Activated gamma-delta T cell treated with Interleukin-2 at 50 U/mL for 16 hours (primary cell): Measurements from ENCODE around the gene PLB1.

Source experiments
- DNase-seq: peaks from one replicate; pipeline ENCODE4 v3.0.0-alpha.2; 2020

The PLB1 gene

GRCh38 chr2:28674713-28675068, 178.8 kb downstream of the PLB1 start:
- DNase-seq = no peak

DNA sequence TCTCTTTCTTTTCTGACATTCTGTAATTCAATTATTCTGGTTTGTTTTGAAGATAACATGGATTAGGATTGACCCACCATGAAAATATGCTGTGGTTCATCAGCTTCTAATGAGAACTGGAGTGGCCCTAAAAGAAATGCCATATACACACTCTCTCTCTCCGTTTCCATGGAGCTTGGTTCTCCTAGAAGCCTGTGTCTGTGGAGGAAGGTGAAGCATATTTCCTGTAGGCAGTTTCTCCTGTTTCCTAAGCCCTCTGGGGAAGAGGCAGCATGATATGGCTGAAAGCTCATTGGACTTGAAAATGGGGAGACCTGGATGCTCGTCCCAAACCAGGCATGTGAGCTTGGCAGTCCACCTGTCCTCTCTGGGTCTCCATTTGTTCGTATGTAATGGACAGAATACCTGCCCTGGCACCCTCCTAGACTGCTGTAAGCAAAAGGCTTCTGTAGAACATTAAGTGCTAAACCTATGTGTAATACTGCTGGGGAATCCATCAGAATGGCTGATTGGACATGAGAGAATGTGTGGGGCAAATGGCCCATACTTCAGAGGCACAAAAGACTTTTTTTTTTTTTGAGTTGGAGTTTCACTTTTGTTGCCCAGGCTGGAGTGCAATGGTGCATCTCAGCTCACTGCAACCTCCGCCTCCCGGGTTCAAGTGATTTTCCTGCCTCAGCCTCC, 180.4 kb downstream of the PLB1 start:
- DNase-seq = no peak

GRCh38 chr2:28678175-28678855, 182.5 kb downstream of the PLB1 start:
- no peak for DNase-seq

GRCh38 chr2:28678944-28679343, 183.1 kb downstream of the PLB1 start:
- DNase-seq = no peak

DNA sequence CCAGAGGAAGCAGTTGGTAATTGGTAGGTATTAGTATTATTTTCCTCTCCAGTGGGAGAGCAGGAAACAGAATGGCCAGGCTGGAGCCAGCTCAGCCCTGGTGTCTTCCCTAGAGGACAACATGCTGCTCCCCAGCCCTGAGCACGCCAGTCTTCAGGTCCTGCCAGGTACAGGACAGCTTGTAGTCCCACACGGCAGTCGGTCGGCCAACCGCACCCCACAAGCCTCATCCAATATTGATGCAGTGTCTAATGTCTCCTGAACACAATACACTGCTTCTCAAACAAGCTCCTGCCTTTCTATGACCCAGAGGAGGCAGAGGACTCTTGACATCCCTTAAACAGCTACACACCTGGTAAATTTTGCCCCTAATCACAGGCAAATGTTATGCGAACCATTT, 184.8 kb downstream of the PLB1 start:
- DNase-seq = no peak

GRCh38 chr2:28681158-28681571, 185.3 kb downstream of the PLB1 start:
- peak; percentile 43 for DNase-seq

DNA sequence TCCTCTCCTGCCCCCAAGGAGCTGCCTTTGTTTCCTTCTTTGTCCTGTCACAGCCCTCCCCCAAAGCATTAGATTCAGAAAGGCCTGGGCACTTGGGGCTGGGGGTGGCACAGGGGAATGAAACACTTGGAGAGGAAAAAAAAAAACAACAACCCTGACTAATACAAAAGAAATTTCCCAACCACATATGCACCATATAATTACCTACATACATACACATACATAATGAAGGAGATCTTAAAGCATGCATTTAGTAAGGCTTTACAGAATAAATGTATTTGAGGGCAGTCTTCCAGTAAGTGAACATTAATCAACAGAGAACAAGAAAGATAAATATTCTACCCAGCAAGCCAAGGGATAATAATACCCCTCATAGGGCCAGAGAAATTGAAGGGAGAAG, 185.7 kb downstream of the PLB1 start:
- DNase-seq = no peak

GRCh38 chr2:28683100-28683706, 187.3 kb downstream of the PLB1 start:
- no peak for DNase-seq

- no peak for DNase-seq
These were observed 188.4 kb downstream of the PLB1 start for GRCh38 chr2:28684142-28684858.

DNA sequence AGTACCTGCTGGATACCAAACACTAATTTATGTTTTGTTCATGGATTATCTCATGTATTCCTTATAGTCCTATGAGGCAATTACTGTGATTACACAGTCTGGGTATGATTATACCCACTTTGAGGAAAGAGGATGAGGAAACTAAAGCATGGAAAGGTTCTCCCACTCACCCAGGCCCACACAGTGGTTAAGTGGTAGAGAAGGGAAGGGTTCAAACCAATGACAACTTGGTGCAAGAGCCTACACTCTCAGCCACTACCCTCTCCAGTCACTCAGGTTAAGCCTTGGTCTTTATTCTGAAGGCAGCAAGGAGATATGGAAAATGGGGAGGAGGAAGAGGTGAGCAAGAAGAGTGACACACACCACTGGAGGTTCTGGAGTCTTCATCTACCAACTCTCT, 191.3 kb downstream of the PLB1 start:
- no peak for DNase-seq

DNA sequence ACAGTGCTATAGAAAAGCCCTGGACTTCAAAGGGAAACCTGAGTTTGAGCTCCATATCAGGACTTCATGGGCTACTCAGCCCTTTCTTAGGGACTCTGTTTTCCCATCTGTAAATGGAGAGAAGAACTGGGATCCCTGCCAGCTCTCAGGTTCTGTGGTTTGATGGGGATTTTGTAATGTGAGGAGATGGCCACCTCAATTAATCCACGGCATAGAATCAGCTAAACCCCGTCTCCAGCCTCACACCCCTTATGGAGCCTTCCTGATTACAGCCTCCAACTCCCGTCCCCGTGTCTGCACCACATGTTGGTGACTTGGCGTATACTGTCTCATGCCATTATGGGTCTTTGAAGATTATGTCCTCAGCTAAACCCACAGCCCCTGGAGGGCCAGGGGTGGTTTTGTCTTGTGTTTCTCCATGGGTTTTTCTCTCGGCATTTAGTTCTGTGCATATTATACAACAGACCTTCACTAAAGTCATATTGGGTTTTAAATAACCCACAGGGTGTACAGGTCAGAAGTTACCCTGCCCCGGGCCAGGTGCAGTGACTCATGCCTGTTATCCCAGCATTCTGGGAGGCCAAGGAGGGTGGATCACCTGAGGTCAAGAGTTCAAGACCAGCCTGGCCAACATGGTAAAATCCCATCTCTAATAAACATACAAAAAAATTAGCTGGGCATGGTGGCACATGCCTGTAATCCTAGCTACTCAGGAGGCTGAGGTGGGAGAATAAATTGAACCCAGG, 192.0 kb downstream of the PLB1 start:
- no peak for DNase-seq

- DNase-seq = no peak
These were observed 193.0 kb downstream of the PLB1 start for GRCh38 chr2:28688818-28689217.

DNA sequence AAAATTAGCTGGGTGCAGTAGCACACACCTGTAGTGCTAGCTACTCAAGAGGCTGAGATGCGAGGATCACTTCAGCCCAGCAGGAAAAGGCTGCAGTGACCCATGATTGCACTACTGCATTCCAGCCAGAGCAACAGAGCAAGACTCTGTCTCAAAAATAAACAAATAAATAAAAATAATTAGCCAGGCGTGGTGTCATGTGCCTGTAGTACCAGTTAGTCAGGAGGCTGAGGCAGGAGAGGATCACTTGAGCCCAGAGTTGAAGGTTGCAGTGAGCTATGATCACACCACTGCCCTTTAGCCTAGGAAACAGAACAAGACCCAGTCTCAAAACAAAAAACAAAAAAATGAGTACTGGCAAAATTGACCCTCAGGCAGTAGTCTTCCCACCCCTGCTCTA, 193.9 kb downstream of the PLB1 start:
- DNase-seq = no peak

GRCh38 chr2:28692411-28692810, 196.6 kb downstream of the PLB1 start:
- DNase-seq = no peak

DNA sequence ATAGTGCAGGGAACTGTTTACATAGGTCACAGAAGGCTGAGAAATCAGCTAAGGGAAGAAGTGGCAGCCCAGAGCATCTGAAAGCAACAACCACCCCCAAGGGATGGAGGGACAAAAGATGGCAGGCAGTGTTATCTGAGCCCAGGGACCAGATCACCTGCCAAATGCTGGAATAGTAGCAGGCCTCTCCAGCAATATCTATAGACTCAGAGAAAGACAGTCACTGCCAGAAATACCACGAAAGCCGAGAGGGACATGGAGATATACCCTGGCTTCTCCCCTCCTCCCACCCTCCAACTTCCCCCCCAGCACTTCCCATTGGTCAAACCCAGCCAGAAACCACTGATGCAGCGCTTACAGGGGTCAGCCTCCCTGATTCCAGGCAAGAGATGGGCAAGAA, 197.4 kb downstream of the PLB1 start:
- DNase-seq = no peak
